ENCODE results near the gene WASF2.

GRCh38 chr1:27394282-27394658 lies 95.7 kb downstream of the WASF2 start:
- TF ChIP-seq POLR2AphosphoS5 (IDR thresholded peaks at IDR 0.05; ENCODE audit: low read depth, low read length) = no peak
- TF ChIP-seq REST (IDR thresholded peaks at IDR 0.05; ENCODE audit: insufficient read depth in 1 of 2, low read depth in 2 of 2, low read length in 2 of 2) = no peak
- TF ChIP-seq SIN3A (IDR thresholded peaks at IDR 0.05; ENCODE audit: borderline replicate concordance, insufficient read depth, low read length) = no peak

Data from PFSK-1 (cell line).